GM23338 (cell line): ENCODE measurements around the gene NR3C1. TPM values are rescaled to one million over a fixed set of nuclear protein-coding genes. Genes with fewer than 3 reads are reported as not detected.

ENCODE experiments used
- ATAC-seq: fragments of 200-7000 bp; cut with Tn5 transposase; 3 replicates; pipeline ENCODE4 v1.9.1; 2020
- DNase-seq: peaks from one replicate; pipeline ENCODE4 v3.0.0-alpha.2; 2015; ENCODE audit warnings: low spot score
- H2AFZ ChIP-seq: fragments of 200-600 bp; sonication (generic); 2 replicates; pipeline ENCODE4 v1.8.0; 2016; ENCODE audit warnings: antibody characterized with exemption, mild to moderate bottlenecking, moderate library complexity
- H3F3A ChIP-seq: fragments of 200-600 bp; sonication (generic); replicated peaks from 2 replicates; pipeline ENCODE4 v1.8.0; 2017; ENCODE audit warnings: antibody characterized with exemption, mixed run types, low read depth
- H3K27ac ChIP-seq: fragments of 200-600 bp; sonication (generic); 2 replicates; pipeline ENCODE4 v1.6.1; 2016; ENCODE audit warnings: low read depth
- H3K27me3 ChIP-seq: fragments of 200-600 bp; sonication (generic); 2 replicates; pipeline ENCODE4 v1.8.0; 2016; ENCODE audit warnings: mild to moderate bottlenecking, mixed run types, moderate library complexity; ENCODE audit not compliant: insufficient read depth
- H3K36me3 ChIP-seq: fragments of 200-600 bp; sonication (generic); 2 replicates; pipeline ENCODE4 v1.8.0; 2016; ENCODE audit warnings: mild to moderate bottlenecking; ENCODE audit not compliant: insufficient read depth
- H3K4me1 ChIP-seq: fragments of 200-600 bp; sonication (generic); 2 replicates; pipeline ENCODE4 v1.8.0; 2016; ENCODE audit warnings: mild to moderate bottlenecking, moderate library complexity; ENCODE audit not compliant: insufficient read depth
- H3K4me2 ChIP-seq: fragments of 200-600 bp; sonication (generic); 2 replicates; pipeline ENCODE4 v1.7.1; 2017; ENCODE audit warnings: mixed run types
- H3K4me3 ChIP-seq: fragments of 200-600 bp; sonication (generic); 2 replicates; pipeline ENCODE4 v1.6.1; 2016; ENCODE audit warnings: mixed run types
- H3K79me2 ChIP-seq: fragments of 200-600 bp; sonication (generic); replicated peaks from 2 replicates; pipeline ENCODE4 v1.8.0; 2017; ENCODE audit warnings: mild to moderate bottlenecking; ENCODE audit not compliant: insufficient read depth
- H3K9me2 ChIP-seq: fragments of 200-600 bp; sonication (generic); 2 replicates; pipeline ENCODE4 v1.8.0; 2017; ENCODE audit not compliant: insufficient read depth
- H4K20me1 ChIP-seq: fragments of 200-600 bp; sonication (generic); replicated peaks from 2 replicates; pipeline ENCODE4 v1.8.0; 2017; ENCODE audit warnings: mild to moderate bottlenecking; ENCODE audit not compliant: insufficient read depth
- H3K27ac Mint-ChIP-seq: 2 replicates; pipeline ENCODE4 v1.8.0; 2020; ENCODE audit warnings: inconsistent platforms, mild to moderate bottlenecking, moderate library complexity, mixed read lengths
- H3K27me3 Mint-ChIP-seq: 3 replicates; pipeline ENCODE4 v1.8.0; 2022; ENCODE audit warnings: low read depth, mild to moderate bottlenecking, moderate library complexity, mixed read lengths, inconsistent platforms; ENCODE audit not compliant: insufficient read depth, poor library complexity
- H3K36me3 Mint-ChIP-seq: 3 replicates; pipeline ENCODE4 v1.8.0; 2021; ENCODE audit warnings: low read depth, mild to moderate bottlenecking, inconsistent platforms, moderate library complexity, mixed read lengths
- H3K4me1 Mint-ChIP-seq: 3 replicates; pipeline ENCODE4 v1.8.0; 2020; ENCODE audit warnings: mild to moderate bottlenecking, inconsistent platforms, mixed read lengths
- H3K4me3 Mint-ChIP-seq: 3 replicates; pipeline ENCODE4 v1.8.0; 2021; ENCODE audit warnings: moderate library complexity, mild to moderate bottlenecking, inconsistent platforms, mixed read lengths
- H3K9me3 Mint-ChIP-seq: 3 replicates; pipeline ENCODE4 v1.8.0; 2020; ENCODE audit warnings: moderate library complexity, mild to moderate bottlenecking, inconsistent platforms, mixed read lengths
- CREB1 ChIP-seq: fragments of 250-450 bp; sonication (Bioruptor Pico); IDR thresholded peaks from 2 replicates; pipeline ENCODE4 v1.5.0; 2020; ENCODE audit warnings: low read depth, mild to moderate bottlenecking, moderate library complexity
- CTCF ChIP-seq, 2 experiments: fragments of 200-600 bp in 1 of 2; sonication (generic) in 1 of 2; conservative IDR thresholded peaks; 2 replicates each; pipeline versions ENCODE4 v1.5.1 to v1.6.1; 2016 to 2017; ENCODE audit warnings: antibody characterized with exemption in 2 of 2, low read depth in 2 of 2, mild to moderate bottlenecking in 2 of 2, moderate library complexity in 1 of 2
- ETS1 ChIP-seq: IDR thresholded peaks from 2 replicates; pipeline ENCODE4 v1.6.1; 2016; ENCODE audit warnings: antibody characterized with exemption
- EZH2 ChIP-seq: fragments of 200-600 bp; sonication (generic); IDR thresholded peaks from one replicate; pipeline ENCODE4 v1.8.0; 2017; ENCODE audit warnings: antibody characterized with exemption, mild to moderate bottlenecking, low read depth; ENCODE audit not compliant: unreplicated experiment
- EZH2phosphoT487 ChIP-seq: fragments of 200-600 bp; sonication (generic); IDR thresholded peaks from one replicate; pipeline ENCODE4 v1.8.1; 2018; ENCODE audit warnings: antibody characterized with exemption; ENCODE audit not compliant: unreplicated experiment
- JUNB ChIP-seq: IDR thresholded peaks from one replicate; pipeline ENCODE4 v1.6.1; 2016; ENCODE audit warnings: antibody characterized with exemption; ENCODE audit not compliant: unreplicated experiment
- NANOG ChIP-seq: IDR thresholded peaks from 2 replicates; pipeline ENCODE4 v1.6.1; 2016; ENCODE audit warnings: antibody characterized with exemption, borderline replicate concordance
- POLR2AphosphoS5 ChIP-seq: IDR thresholded peaks from 2 replicates; pipeline ENCODE4 v1.6.1; 2016; ENCODE audit warnings: antibody characterized with exemption, low read depth
- REST ChIP-seq: IDR thresholded peaks from one replicate; pipeline ENCODE4 v1.6.1; 2018; ENCODE audit warnings: antibody characterized with exemption; ENCODE audit not compliant: unreplicated experiment
- STAT1 ChIP-seq: IDR thresholded peaks from one replicate; pipeline ENCODE4 v1.6.1; 2016; ENCODE audit warnings: antibody characterized with exemption; ENCODE audit not compliant: unreplicated experiment
- ZNF114 ChIP-seq: fragments of 250-450 bp; sonication (Bioruptor Pico); IDR thresholded peaks from 2 replicates; pipeline ENCODE4 v1.5.0; 2020; ENCODE audit warnings: mild to moderate bottlenecking, moderate library complexity
- ZNF331 ChIP-seq: fragments of 250-450 bp; sonication (Bioruptor Pico); IDR thresholded peaks from 2 replicates; pipeline ENCODE4 v1.5.0; 2020; ENCODE audit warnings: low read depth, mild to moderate bottlenecking, moderate library complexity
- ZNF462 ChIP-seq: fragments of 250-450 bp; sonication (Bioruptor Pico); IDR thresholded peaks from 2 replicates; pipeline ENCODE4 v1.5.0; 2020; ENCODE audit warnings: mild to moderate bottlenecking, moderate library complexity
- polyA plus RNA-seq: library from polyadenylated mRNA; unstranded; fragments of >200 nt; fragmentation: Nextera tagmentation; extraction: Ambion mirVana; gene quantifications from 2 replicates; pipeline ENCODE4 v1.2.1, GENCODE V29; 2016
- total RNA-seq: library from RNA; depleted of rRNA; stranded (reverse); fragments of >200 nt; shearing (Covaris generic); gene quantifications from 2 replicates; pipeline ENCODE4 v1.2.3, GENCODE V29; 2014

Gene NR3C1
- total and polyA plus RNA-seq, 2 experiments from 2014 or later, result 1.2 to 4.6 TPM

GRCh38 chr5:143400541-143401226 is 2.8 kb downstream of the NR3C1 start:
- Histone ChIP-seq H3F3A (no peaks in the 10 kb centered on the region; the same call in 1 of the 2 replicates), H2AFZ (no peak overlapping the region), H3K4me3 (peak overlapping the region; percentile 14; the same call in 1 of the 2 replicates), H3K4me2 (peak overlapping the region; percentile 92), H3K36me3 (no peaks in the 10 kb centered on the region), H3K9me2 (peaks cover 2% of the 10 kb centered on the region), H3K4me1 (peaks cover 62% of the 10 kb centered on the region), H3K27ac (no peak overlapping the region), H3K79me2 (no peaks in the 10 kb centered on the region), H3K27me3 (peaks cover 51% of the 10 kb centered on the region), H4K20me1 (no peaks in the 10 kb centered on the region)
- Mint-ChIP-seq H3K9me3 (no peaks in the 10 kb centered on the region; the same call in 2 of the 3 replicates), H3K36me3 (peaks cover 8% of the 10 kb centered on the region; the same call in 2 of the 3 replicates), H3K27me3 (peaks cover 32% of the 10 kb centered on the region), H3K4me1 (peaks cover 61% of the 10 kb centered on the region), H3K27ac (no peak overlapping the region), H3K4me3 (peak overlapping the region; percentile 12; the same call in 2 of the 3 replicates)
- DNase-seq, result no peak
- TF ChIP-seq CTCF (conservative IDR thresholded peaks at IDR 0.05; ENCODE audit: low read depth in 2 of 2) (no peak), STAT1 (no peak), ZNF114 (no peak), NANOG (no peak), CREB1 (no peak), ZNF462 (CRISPR knock-in tag) (no peak), ETS1 (no peak), POLR2AphosphoS5 (no peak), ZNF331 (CRISPR knock-in tag) (no peak), REST (no peak), EZH2 (no peak), EZH2phosphoT487 (no peak), JUNB (no peak)
- ATAC-seq, result no peak
